Neural cell (in vitro differentiated cells): ENCODE measurements around the gene CMYA5. TPM values are rescaled to one million over a fixed set of nuclear protein-coding genes. Genes with fewer than 3 reads are reported as not detected.

Experiments used
- H2AFZ ChIP-seq: fragments of 200-600, 300-800 bp; sonication (generic), shearing (Covaris generic); 2 replicates; pipeline ENCODE4 v1.6.0; 2014; ENCODE audit warnings: low read depth, mild to moderate bottlenecking, antibody characterized with exemption, low read length, moderate library complexity
- H3F3A ChIP-seq: fragments of 200-600 bp; shearing (Covaris generic); 2 replicates; pipeline ENCODE4 v1.6.1; 2016; ENCODE audit warnings: mild to moderate bottlenecking, moderate library complexity, mixed read lengths, antibody characterized with exemption, low read length; ENCODE audit not compliant: insufficient read depth, poor library complexity, severe bottlenecking
- H3K27ac ChIP-seq: fragments of 200-600, 300-800 bp; sonication (generic), shearing (Covaris generic); 2 replicates; pipeline ENCODE4 v1.5.1; 2014; ENCODE audit warnings: mild to moderate bottlenecking, low read length, moderate library complexity
- H3K27me3 ChIP-seq: fragments of 300-800, 200-600 bp; sonication (generic), shearing (Covaris generic); 2 replicates; pipeline ENCODE4 v1.6.0; 2014; ENCODE audit warnings: mild to moderate bottlenecking, low read depth, low read length, moderate library complexity; ENCODE audit not compliant: insufficient read depth
- H3K36me3 ChIP-seq: fragments of 300-800, 200-600 bp; sonication (generic), shearing (Covaris generic); 2 replicates; pipeline ENCODE4 v1.5.1; 2014; ENCODE audit warnings: mild to moderate bottlenecking, antibody characterized with exemption, low read length, moderate library complexity; ENCODE audit not compliant: insufficient read depth
- H3K4me2 ChIP-seq: fragments of 300-800, 200-600 bp; sonication (generic), shearing (Covaris generic); 2 replicates; pipeline ENCODE4 v1.6.0; 2014; ENCODE audit warnings: mild to moderate bottlenecking, low read length
- H3K4me3 ChIP-seq: fragments of 300-800, 200-600 bp; sonication (generic), shearing (Covaris generic); 2 replicates; pipeline ENCODE4 v1.5.1; 2014; ENCODE audit warnings: mild to moderate bottlenecking, low read length, moderate library complexity
- H3K79me2 ChIP-seq: fragments of 200-600 bp; shearing (Covaris generic); replicated peaks from 2 replicates; pipeline ENCODE4 v1.6.0; 2014; ENCODE audit warnings: mild to moderate bottlenecking, low read length, moderate library complexity; ENCODE audit not compliant: insufficient read depth
- H3K9ac ChIP-seq: fragments of 300-800, 200-600 bp; sonication (generic), shearing (Covaris generic); 2 replicates; pipeline ENCODE4 v1.6.1; 2016; ENCODE audit warnings: mild to moderate bottlenecking, low read length, mixed read lengths
- H3K9me2 ChIP-seq: fragments of 200-600 bp; shearing (Covaris generic); 2 replicates; pipeline ENCODE4 v1.6.1; 2016; ENCODE audit warnings: mild to moderate bottlenecking, low read length, mixed read lengths; ENCODE audit not compliant: insufficient read depth
- H3K9me3 ChIP-seq: fragments of 200-600, 300-800 bp; sonication (generic), shearing (Covaris generic); 2 replicates; pipeline ENCODE4 v1.6.1; 2016; ENCODE audit warnings: mild to moderate bottlenecking, mixed run types, low read length, moderate library complexity, mixed read lengths
- H4K20me1 ChIP-seq: fragments of 200-600 bp; shearing (Covaris generic); 2 replicates; pipeline ENCODE4 v1.6.1; 2016; ENCODE audit warnings: mild to moderate bottlenecking, mixed run types; ENCODE audit not compliant: insufficient read depth
- EP300 ChIP-seq: fragments of 450-650 bp; conservative IDR thresholded peaks from 2 replicates; pipeline ENCODE4 v1.6.1; 2014; ENCODE audit warnings: antibody characterized with exemption, mild to moderate bottlenecking, moderate library complexity; ENCODE audit not compliant: poor library complexity, severe bottlenecking
- EZH2 ChIP-seq: fragments of 200-600, 300-800 bp; shearing (Covaris generic), sonication (generic); IDR thresholded peaks from 2 replicates; pipeline ENCODE4 v1.6.1; 2014; ENCODE audit warnings: antibody characterized with exemption, low read length, borderline replicate concordance, mild to moderate bottlenecking; ENCODE audit not compliant: insufficient read depth, poor library complexity, severe bottlenecking
- MXI1 ChIP-seq: fragments of 450-650 bp; conservative IDR thresholded peaks from 2 replicates; pipeline ENCODE4 v1.6.1; 2014; ENCODE audit warnings: antibody characterized with exemption, mild to moderate bottlenecking; ENCODE audit not compliant: poor library complexity, severe bottlenecking
- POLR2AphosphoS5 ChIP-seq: IDR thresholded peaks from 2 replicates; pipeline ENCODE4 v1.6.1; 2012
- RAD21 ChIP-seq: fragments of 450-650 bp; conservative IDR thresholded peaks from 2 replicates; pipeline ENCODE4 v1.6.1; 2014; ENCODE audit warnings: antibody characterized with exemption, mild to moderate bottlenecking, moderate library complexity
- SMC3 ChIP-seq: fragments of 450-650 bp; conservative IDR thresholded peaks from 2 replicates; pipeline ENCODE4 v1.6.1; 2014; ENCODE audit warnings: antibody characterized with exemption, mild to moderate bottlenecking, moderate library complexity; ENCODE audit not compliant: poor library complexity
- TAF1 ChIP-seq: IDR thresholded peaks from 2 replicates; pipeline ENCODE4 v1.6.1; 2012; ENCODE audit warnings: low read depth
- polyA plus RNA-seq: library from polyadenylated mRNA; depleted of rRNA; stranded (reverse); fragments of >200 nt; gene quantifications from 2 replicates; pipeline ENCODE4 v1.2.3, GENCODE V29; 2014
- TF ChIP-seq, protein P1 (sequence below): fragments of 450-650 bp; IDR thresholded peaks from 2 replicates; pipeline ENCODE4 v1.5.1; 2014; ENCODE audit warnings: antibody characterized with exemption, mild to moderate bottlenecking, moderate library complexity; ENCODE audit not compliant: poor library complexity, severe bottlenecking
- TF ChIP-seq, protein P2 (sequence below): IDR thresholded peaks from 2 replicates; pipeline ENCODE4 v1.6.1; 2012; ENCODE audit warnings: borderline replicate concordance

CMYA5 gene
- polyA plus RNA-seq, 1 donor from 2014 or later, result 0.30 TPM

DNA sequence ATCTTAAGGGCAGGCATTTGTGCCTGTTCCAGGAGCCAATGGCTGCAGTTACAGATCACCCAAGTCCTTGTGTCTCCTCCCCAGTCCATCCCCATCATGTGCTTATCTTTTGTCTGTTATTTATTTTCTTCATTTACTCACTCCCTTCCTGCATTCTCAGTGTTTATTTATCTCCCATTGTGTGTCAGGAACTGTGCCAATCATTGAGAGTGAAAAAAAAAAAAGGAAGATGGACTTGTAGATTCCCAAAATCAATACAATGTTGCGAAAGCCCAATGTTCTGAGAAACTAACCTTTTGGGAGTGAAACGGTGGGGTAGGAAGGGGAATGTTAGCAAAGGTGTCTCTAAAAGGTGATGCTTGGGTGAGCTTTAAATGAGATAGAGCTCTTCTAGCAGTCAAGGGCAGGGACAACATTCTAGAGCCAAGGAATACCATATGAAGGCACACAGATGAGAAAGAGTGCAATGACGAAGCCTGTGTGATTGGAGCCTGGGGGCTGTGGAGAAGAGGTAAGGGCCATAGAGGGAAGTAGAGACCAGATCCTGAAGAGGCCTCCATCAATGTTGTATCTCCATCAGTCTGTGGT lies 53.0 kb downstream of the CMYA5 start:
- Histone ChIP-seq H2AFZ (no peak overlapping the region), H3K4me2 (no peak overlapping the region), H3K9me2 (no peaks in the 10 kb centered on the region), H3K79me2 (no peaks in the 10 kb centered on the region), H3K9me3 (no peaks in the 10 kb centered on the region), H3K9ac (no peak overlapping the region), H3K27me3 (no peaks in the 10 kb centered on the region), H3K4me3 (no peak overlapping the region), H3F3A (no peaks in the 10 kb centered on the region), H4K20me1 (no peaks in the 10 kb centered on the region), H3K36me3 (no peaks in the 10 kb centered on the region), H3K27ac (no peak overlapping the region)
- TF ChIP-seq RAD21 (no peak), MXI1 (no peak), EP300 (no peak), TAF1 (no peak), POLR2AphosphoS5 (no peak), EZH2 (no peak), SMC3 (no peak)
- TF ChIP-seq, protein P1, sequence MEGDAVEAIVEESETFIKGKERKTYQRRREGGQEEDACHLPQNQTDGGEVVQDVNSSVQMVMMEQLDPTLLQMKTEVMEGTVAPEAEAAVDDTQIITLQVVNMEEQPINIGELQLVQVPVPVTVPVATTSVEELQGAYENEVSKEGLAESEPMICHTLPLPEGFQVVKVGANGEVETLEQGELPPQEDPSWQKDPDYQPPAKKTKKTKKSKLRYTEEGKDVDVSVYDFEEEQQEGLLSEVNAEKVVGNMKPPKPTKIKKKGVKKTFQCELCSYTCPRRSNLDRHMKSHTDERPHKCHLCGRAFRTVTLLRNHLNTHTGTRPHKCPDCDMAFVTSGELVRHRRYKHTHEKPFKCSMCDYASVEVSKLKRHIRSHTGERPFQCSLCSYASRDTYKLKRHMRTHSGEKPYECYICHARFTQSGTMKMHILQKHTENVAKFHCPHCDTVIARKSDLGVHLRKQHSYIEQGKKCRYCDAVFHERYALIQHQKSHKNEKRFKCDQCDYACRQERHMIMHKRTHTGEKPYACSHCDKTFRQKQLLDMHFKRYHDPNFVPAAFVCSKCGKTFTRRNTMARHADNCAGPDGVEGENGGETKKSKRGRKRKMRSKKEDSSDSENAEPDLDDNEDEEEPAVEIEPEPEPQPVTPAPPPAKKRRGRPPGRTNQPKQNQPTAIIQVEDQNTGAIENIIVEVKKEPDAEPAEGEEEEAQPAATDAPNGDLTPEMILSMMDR, result no peak

DNA sequence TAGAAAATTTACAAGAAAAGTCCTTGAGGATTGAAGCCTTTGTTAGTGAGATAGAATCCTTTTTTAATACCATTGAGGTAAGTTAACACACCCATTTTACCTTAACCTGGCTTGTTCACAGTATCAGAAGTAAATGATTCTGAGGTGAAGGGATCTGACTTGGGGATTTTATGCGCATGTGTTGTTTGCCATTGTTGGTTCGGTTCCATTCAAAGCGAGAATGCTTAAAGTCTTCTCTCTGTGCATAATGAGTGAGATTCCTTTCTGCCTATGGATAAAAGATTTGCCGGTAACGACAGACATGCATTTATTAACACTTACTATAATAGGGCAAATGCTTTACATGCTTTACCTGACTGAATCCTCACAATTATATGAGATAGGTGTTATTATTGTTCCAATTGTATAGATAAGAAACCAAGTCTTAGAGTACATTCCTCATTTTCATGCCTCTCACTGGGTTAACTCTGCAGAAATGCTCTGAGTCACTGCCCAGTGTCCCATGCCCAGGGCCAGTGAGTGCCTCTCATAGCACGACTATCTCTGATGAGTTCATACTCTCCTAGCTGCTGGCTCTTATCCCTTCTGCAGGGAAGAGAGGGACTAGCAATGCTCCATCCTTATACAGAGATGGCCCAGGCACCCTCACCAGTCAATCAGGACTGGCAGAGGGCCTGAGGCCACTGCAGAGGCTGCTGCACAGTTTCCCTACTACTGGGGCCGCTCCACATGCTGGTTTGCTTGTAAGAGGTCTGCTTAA lies 54.4 kb downstream of the CMYA5 start:
- Histone ChIP-seq H3K27me3 (no peaks in the 10 kb centered on the region), H4K20me1 (no peaks in the 10 kb centered on the region), H3F3A (no peaks in the 10 kb centered on the region), H3K4me2 (no peak overlapping the region), H3K9me3 (no peaks in the 10 kb centered on the region), H3K36me3 (no peaks in the 10 kb centered on the region), H3K9me2 (no peaks in the 10 kb centered on the region), H3K9ac (no peak overlapping the region), H2AFZ (no peak overlapping the region), H3K27ac (no peak overlapping the region), H3K79me2 (no peaks in the 10 kb centered on the region), H3K4me3 (no peak overlapping the region)
- no peak for TF ChIP-seq POLR2AphosphoS5
- TF ChIP-seq MXI1, result no peak
- no peak for TF ChIP-seq EZH2

DNA sequence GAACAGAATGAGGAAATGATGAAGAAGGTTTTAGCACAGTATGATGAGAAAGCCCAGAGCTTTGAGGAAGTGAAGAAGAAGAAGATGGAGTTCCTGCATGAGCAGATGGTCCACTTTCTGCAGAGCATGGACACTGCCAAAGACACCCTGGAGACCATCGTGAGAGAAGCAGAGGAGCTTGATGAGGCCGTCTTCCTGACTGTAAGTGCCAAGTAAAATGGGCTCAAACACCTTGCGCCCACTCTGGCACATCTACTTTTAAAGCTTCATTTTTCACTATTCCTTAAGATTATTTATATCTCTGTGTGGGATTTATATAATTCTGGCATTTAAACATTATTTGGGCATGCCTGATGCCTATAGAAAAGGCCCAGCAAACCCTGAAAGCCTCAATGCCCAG lies 55.6 kb downstream of the CMYA5 start:
- TF ChIP-seq SMC3, result no peak
- TF ChIP-seq MXI1, result no peak
- TF ChIP-seq EZH2, result no peak
- no peak for TF ChIP-seq EP300
- no peak for TF ChIP-seq TAF1
- TF ChIP-seq, protein P2, sequence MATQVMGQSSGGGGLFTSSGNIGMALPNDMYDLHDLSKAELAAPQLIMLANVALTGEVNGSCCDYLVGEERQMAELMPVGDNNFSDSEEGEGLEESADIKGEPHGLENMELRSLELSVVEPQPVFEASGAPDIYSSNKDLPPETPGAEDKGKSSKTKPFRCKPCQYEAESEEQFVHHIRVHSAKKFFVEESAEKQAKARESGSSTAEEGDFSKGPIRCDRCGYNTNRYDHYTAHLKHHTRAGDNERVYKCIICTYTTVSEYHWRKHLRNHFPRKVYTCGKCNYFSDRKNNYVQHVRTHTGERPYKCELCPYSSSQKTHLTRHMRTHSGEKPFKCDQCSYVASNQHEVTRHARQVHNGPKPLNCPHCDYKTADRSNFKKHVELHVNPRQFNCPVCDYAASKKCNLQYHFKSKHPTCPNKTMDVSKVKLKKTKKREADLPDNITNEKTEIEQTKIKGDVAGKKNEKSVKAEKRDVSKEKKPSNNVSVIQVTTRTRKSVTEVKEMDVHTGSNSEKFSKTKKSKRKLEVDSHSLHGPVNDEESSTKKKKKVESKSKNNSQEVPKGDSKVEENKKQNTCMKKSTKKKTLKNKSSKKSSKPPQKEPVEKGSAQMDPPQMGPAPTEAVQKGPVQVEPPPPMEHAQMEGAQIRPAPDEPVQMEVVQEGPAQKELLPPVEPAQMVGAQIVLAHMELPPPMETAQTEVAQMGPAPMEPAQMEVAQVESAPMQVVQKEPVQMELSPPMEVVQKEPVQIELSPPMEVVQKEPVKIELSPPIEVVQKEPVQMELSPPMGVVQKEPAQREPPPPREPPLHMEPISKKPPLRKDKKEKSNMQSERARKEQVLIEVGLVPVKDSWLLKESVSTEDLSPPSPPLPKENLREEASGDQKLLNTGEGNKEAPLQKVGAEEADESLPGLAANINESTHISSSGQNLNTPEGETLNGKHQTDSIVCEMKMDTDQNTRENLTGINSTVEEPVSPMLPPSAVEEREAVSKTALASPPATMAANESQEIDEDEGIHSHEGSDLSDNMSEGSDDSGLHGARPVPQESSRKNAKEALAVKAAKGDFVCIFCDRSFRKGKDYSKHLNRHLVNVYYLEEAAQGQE, result no peak
- TF ChIP-seq, protein P1, result no peak
- no peak for TF ChIP-seq POLR2AphosphoS5
- TF ChIP-seq RAD21, result no peak
- Histone ChIP-seq H3K9me2 (no peaks in the 10 kb centered on the region), H3K27ac (no peak overlapping the region), H3K9me3 (no peaks in the 10 kb centered on the region), H3K4me3 (no peak overlapping the region), H3K79me2 (no peaks in the 10 kb centered on the region), H3K36me3 (no peaks in the 10 kb centered on the region), H3F3A (no peaks in the 10 kb centered on the region), H3K9ac (no peak overlapping the region), H4K20me1 (no peaks in the 10 kb centered on the region), H3K27me3 (no peaks in the 10 kb centered on the region), H2AFZ (no peak overlapping the region), H3K4me2 (no peak overlapping the region)
